Mesendoderm (in vitro differentiated cells): ENCODE results near the gene IARS1.

ENCODE experiments used
- DNase-seq: peaks from one replicate; pipeline ENCODE4 v3.0.0; 2013
- H2AK5ac ChIP-seq: 2 replicates; pipeline ENCODE4 v1.6.1; 2013; ENCODE audit warnings: low read length, inconsistent platforms
- H2BK120ac ChIP-seq: 2 replicates; pipeline ENCODE4 v1.6.1; 2013; ENCODE audit warnings: low read depth, mild to moderate bottlenecking, low read length, moderate library complexity, mixed read lengths
- H2BK15ac ChIP-seq: replicated peaks from 2 replicates; pipeline ENCODE4 v1.6.1; 2013; ENCODE audit warnings: low read depth, mild to moderate bottlenecking, moderate library complexity
- H2BK5ac ChIP-seq: 2 replicates; pipeline ENCODE4 v1.6.1; 2013; ENCODE audit warnings: low read length, inconsistent platforms
- H3K18ac ChIP-seq: 2 replicates; pipeline ENCODE4 v1.6.1; 2013; ENCODE audit warnings: mild to moderate bottlenecking, low read length, mixed read lengths
- H3K23ac ChIP-seq: one replicate; pipeline ENCODE4 v1.6.1; 2013; ENCODE audit warnings: low read length
- H3K27ac ChIP-seq: 2 replicates; pipeline ENCODE4 v1.5.1; 2013; ENCODE audit warnings: low read depth, mild to moderate bottlenecking, inconsistent platforms, low read length, moderate library complexity
- H3K27me3 ChIP-seq: 2 replicates; pipeline ENCODE4 v1.6.1; 2013; ENCODE audit warnings: low read length, control low read depth, mild to moderate bottlenecking, inconsistent platforms; ENCODE audit not compliant: insufficient read depth, poor library complexity
- H3K36me3 ChIP-seq: 2 replicates; pipeline ENCODE4 v1.6.1; 2013; ENCODE audit warnings: low read length, inconsistent platforms; ENCODE audit not compliant: control insufficient read depth, insufficient read depth
- H3K4ac ChIP-seq: one replicate; pipeline ENCODE4 v1.6.1; 2013; ENCODE audit warnings: low read depth, mild to moderate bottlenecking, low read length, moderate library complexity
- H3K4me1 ChIP-seq: 2 replicates; pipeline ENCODE4 v1.6.1; 2013; ENCODE audit warnings: low read depth, low read length, inconsistent platforms; ENCODE audit not compliant: control insufficient read depth
- H3K4me2 ChIP-seq: 2 replicates; pipeline ENCODE4 v1.6.1; 2013; ENCODE audit warnings: low read length
- H3K4me3 ChIP-seq: 2 replicates; pipeline ENCODE4 v1.5.1; 2013; ENCODE audit warnings: mild to moderate bottlenecking, low read length
- H3K56ac ChIP-seq: one replicate; pipeline ENCODE4 v1.6.1; 2013; ENCODE audit warnings: low read length
- H3K79me1 ChIP-seq: 2 replicates; pipeline ENCODE4 v1.6.1; 2013; ENCODE audit warnings: low read length, inconsistent platforms
- H3K79me2 ChIP-seq: 2 replicates; pipeline ENCODE4 v1.6.1; 2013; ENCODE audit warnings: mild to moderate bottlenecking, low read length; ENCODE audit not compliant: control insufficient read depth, insufficient read depth
- H3K9ac ChIP-seq: 2 replicates; pipeline ENCODE4 v1.6.1; 2013; ENCODE audit warnings: low read length, inconsistent platforms
- H4K5ac ChIP-seq: one replicate; pipeline ENCODE4 v1.6.1; 2013; ENCODE audit warnings: low read length
- H4K8ac ChIP-seq: one replicate; pipeline ENCODE4 v1.6.1; 2013; ENCODE audit warnings: low read depth, mild to moderate bottlenecking, control low read depth, low read length, moderate library complexity
- WGBS: extraction: QIAGEN DNeasy Blood & Tissue Kit; methylation state at CpG from one replicate; pipeline ENCODE4 v1.1.7; 2013; ENCODE audit warnings: low lambda C conversion rate, missing lambda C conversion rate; ENCODE audit not compliant: insufficient coverage; ENCODE audit errors: extremely low coverage; 5-methylcytosine and 5-hydroxymethylcytosine counted together

The IARS1 gene

GRCh38 chr9:92254381-92255337 is 38.8 kb downstream of the IARS1 start:
- Histone ChIP-seq H2AK5ac (no peak overlapping the region), H3K4me1 (no peaks in the 10 kb centered on the region), H3K36me3 (peaks cover 44% of the 10 kb centered on the region), H3K4me2 (no peak overlapping the region), H4K8ac (no peak overlapping the region), H3K4me3 (no peak overlapping the region), H3K79me2 (no peaks in the 10 kb centered on the region), H3K9ac (no peak overlapping the region), H3K18ac (no peak overlapping the region), H3K56ac (no peak overlapping the region), H2BK15ac (no peak overlapping the region), H3K79me1 (peaks cover 7% of the 10 kb centered on the region), H3K23ac (no peak overlapping the region), H4K5ac (no peak overlapping the region), H2BK5ac (no peak overlapping the region), H3K4ac (no peak overlapping the region), H3K27me3 (no peaks in the 10 kb centered on the region), H3K27ac (no peak overlapping the region), H2BK120ac (no peak overlapping the region)
- no peak for DNase-seq
- WGBS = no CpG with 5 or more reads among the region's 19 CpGs

GRCh38 chr9:92253656-92254055 is 39.8 kb downstream of the IARS1 start:
- H4K8ac ChIP-seq = no peak overlapping the region
- H3K4me2 ChIP-seq = no peak overlapping the region
- H3K79me1 ChIP-seq = peaks cover 5% of the 10 kb centered on the region
- no peak overlapping the region for H2BK15ac ChIP-seq
- no peak overlapping the region for H3K9ac ChIP-seq
- no peaks in the 10 kb centered on the region for H3K4me1 ChIP-seq
- no peak overlapping the region for H2BK5ac ChIP-seq
- no peak overlapping the region for H3K18ac ChIP-seq
- H3K36me3 ChIP-seq = peaks cover 40% of the 10 kb centered on the region
- no peak overlapping the region for H2AK5ac ChIP-seq
- H3K56ac ChIP-seq = no peak overlapping the region
- no peak overlapping the region for H3K27ac ChIP-seq
- no peak overlapping the region for H3K4ac ChIP-seq
- no peak for DNase-seq
- H3K27me3 ChIP-seq = no peaks in the 10 kb centered on the region
- H2BK120ac ChIP-seq = no peak overlapping the region
- no peaks in the 10 kb centered on the region for H3K79me2 ChIP-seq
- no CpG with 5 or more reads among the region's 4 CpGs for WGBS
- no peak overlapping the region for H3K4me3 ChIP-seq
- H3K23ac ChIP-seq = no peak overlapping the region
- H4K5ac ChIP-seq = no peak overlapping the region

- no CpG with 5 or more reads among the region's 3 CpGs for WGBS
- H3K4me3 ChIP-seq = no peak overlapping the region
- H3K18ac ChIP-seq = no peak overlapping the region
- H3K36me3 ChIP-seq = peaks cover 34% of the 10 kb centered on the region
- no peaks in the 10 kb centered on the region for H3K27me3 ChIP-seq
- H3K4me1 ChIP-seq = no peaks in the 10 kb centered on the region
- H3K79me2 ChIP-seq = no peaks in the 10 kb centered on the region
- no peak overlapping the region for H2BK15ac ChIP-seq
- no peak overlapping the region for H2BK5ac ChIP-seq
- H4K8ac ChIP-seq = no peak overlapping the region
- no peak overlapping the region for H3K56ac ChIP-seq
- no peak overlapping the region for H4K5ac ChIP-seq
- H2BK120ac ChIP-seq = no peak overlapping the region
- H3K23ac ChIP-seq = no peak overlapping the region
- no peak overlapping the region for H3K27ac ChIP-seq
- no peak overlapping the region for H3K4ac ChIP-seq
- H3K9ac ChIP-seq = no peak overlapping the region
- H3K79me1 ChIP-seq = peaks cover 1% of the 10 kb centered on the region
- H2AK5ac ChIP-seq = no peak overlapping the region
- no peak overlapping the region for H3K4me2 ChIP-seq
- DNase-seq = no peak
Observed at GRCh38 chr9:92247981-92248380, 45.5 kb downstream of the IARS1 start.

- no peaks in the 10 kb centered on the region for H3K79me2 ChIP-seq
- no peak overlapping the region for H2BK15ac ChIP-seq
- H3K27ac ChIP-seq = no peak overlapping the region
- WGBS = no CpG with 5 or more reads among the region's 4 CpGs
- no peak overlapping the region for H3K23ac ChIP-seq
- H2AK5ac ChIP-seq = no peak overlapping the region
- H3K56ac ChIP-seq = no peak overlapping the region
- no peak overlapping the region for H2BK5ac ChIP-seq
- H3K4me3 ChIP-seq = no peak overlapping the region
- no peak overlapping the region for H3K9ac ChIP-seq
- H3K36me3 ChIP-seq = peaks cover 39% of the 10 kb centered on the region
- H3K79me1 ChIP-seq = peaks cover 1% of the 10 kb centered on the region
- H3K4me2 ChIP-seq = no peak overlapping the region
- no peak overlapping the region for H4K8ac ChIP-seq
- H3K4me1 ChIP-seq = no peaks in the 10 kb centered on the region
- no peak overlapping the region for H3K18ac ChIP-seq
- DNase-seq = no peak
- H3K27me3 ChIP-seq = no peaks in the 10 kb centered on the region
- H4K5ac ChIP-seq = no peak overlapping the region
- H2BK120ac ChIP-seq = no peak overlapping the region
- H3K4ac ChIP-seq = no peak overlapping the region
Observed at GRCh38 chr9:92247296-92247695, 46.2 kb downstream of the IARS1 start.

- peaks cover 3% of the 10 kb centered on the region for H3K79me1 ChIP-seq
- H4K8ac ChIP-seq = no peak overlapping the region
- H4K5ac ChIP-seq = no peak overlapping the region
- H3K23ac ChIP-seq = no peak overlapping the region
- no peak overlapping the region for H3K4me2 ChIP-seq
- no peak overlapping the region for H2BK120ac ChIP-seq
- no peak for DNase-seq
- H3K36me3 ChIP-seq = peaks cover 35% of the 10 kb centered on the region
- H3K79me2 ChIP-seq = no peaks in the 10 kb centered on the region
- H2BK15ac ChIP-seq = no peak overlapping the region
- no peaks in the 10 kb centered on the region for H3K4me1 ChIP-seq
- no CpG with 5 or more reads among the region's 7 CpGs for WGBS
- no peak overlapping the region for H3K4ac ChIP-seq
- no peak overlapping the region for H2BK5ac ChIP-seq
- H3K9ac ChIP-seq = no peak overlapping the region
- no peak overlapping the region for H3K27ac ChIP-seq
- H3K27me3 ChIP-seq = no peaks in the 10 kb centered on the region
- no peak overlapping the region for H2AK5ac ChIP-seq
- H3K56ac ChIP-seq = no peak overlapping the region
- no peak overlapping the region for H3K18ac ChIP-seq
- H3K4me3 ChIP-seq = no peak overlapping the region
Observed at GRCh38 chr9:92245005-92245797, 48.3 kb downstream of the IARS1 start.
